ENCODE results near the gene DNAAF1. TPM values are rescaled to one million over a fixed set of nuclear protein-coding genes. Genes with fewer than 3 reads are reported as not detected.
"Not testable (repeated sequence)": the region's sequence is repeated elsewhere in the genome, so short reads cannot be mapped to it uniquely, and the experiment has no call there.

DNAAF1 gene
- 0.19 TPM for polyA plus RNA-seq (2013, experiment 1 of 2; ENCODE audit: insufficient read length)
- 0.08 TPM for polyA plus RNA-seq (2013, experiment 2 of 2; ENCODE audit: insufficient read length)

DNA sequence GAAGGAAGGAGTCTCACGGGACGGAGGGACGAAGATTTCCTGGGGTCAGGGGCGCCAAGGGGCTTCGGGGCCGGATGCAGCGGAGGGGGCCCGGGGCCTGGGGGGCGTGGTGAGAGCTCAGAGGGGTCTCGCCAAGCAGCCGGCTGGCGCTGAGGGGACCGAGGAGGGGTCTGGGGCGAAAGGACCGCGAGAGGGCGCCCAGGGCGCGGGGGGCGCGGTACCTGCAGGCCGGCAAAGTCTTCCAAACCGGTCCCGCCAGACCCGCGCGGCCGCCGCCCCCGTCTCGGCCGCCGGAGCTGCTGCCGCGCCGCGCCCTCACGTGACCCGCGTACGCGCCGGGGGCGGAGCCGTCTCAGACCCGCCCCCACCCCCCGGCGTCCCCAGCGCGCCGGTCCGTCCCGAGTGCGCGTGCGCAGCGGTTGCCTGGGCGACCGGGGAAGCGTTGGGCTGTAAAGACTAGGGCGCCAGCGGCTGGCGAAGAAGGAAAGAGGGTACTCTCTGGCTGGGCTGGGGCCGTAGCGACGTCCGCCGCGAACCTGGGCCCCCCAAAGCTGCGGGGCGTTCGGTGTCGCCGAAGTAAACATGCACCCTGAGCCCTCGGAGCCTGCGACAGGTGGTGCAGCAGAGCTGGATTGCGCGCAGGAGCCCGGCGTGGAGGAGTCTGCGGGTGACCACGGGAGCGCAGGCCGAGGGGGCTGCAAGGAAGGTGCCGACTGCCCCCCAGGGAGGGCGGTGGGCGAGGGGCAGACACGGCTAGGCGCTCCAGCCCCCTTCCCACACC, at the start of gene DNAAF1, which contains the start of gene HSDL1:
TSS of gene DNAAF1 (plus strand) at position 450 of the 781 bp plus-strand sequence. CDS start at position 583, 133 bp downstream.
TSS of gene HSDL1 (minus strand) at position 319 of the 781 bp plus-strand sequence. CDS start 13,856 bp downstream, outside the sequence.
- DNase-seq = peak; percentile 79

- DNase-seq = no peak
Measured at GRCh38 chr16:84095466-84095865, 49.6 kb upstream of the DNAAF1 start.

DNA sequence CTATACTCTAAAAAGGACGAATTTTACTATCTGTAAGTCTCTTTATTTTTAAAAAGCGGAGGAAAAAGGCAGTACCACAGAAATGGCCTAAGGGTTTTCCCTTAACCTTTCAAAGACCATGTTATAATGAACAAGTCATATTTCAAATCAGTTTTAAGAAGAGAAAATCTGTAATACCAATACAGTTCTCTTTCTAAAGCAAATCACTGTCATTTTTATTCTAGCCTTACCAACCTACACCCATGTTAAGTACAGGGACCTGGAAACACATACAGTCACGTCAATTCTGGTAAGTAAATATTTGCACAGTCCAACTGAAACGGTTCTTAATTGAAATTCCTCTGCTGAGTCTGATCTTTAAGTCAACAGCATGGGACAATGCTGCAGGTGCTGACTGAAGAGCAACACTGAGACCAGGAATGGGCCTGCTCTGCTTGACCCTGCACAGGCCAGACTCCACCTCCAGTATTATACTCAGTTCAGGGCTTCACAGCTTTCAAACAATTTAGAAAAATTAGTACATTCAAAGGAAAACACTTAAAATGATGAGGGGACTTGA, 48.6 kb upstream of the DNAAF1 start:
- no peak for DNase-seq

DNA sequence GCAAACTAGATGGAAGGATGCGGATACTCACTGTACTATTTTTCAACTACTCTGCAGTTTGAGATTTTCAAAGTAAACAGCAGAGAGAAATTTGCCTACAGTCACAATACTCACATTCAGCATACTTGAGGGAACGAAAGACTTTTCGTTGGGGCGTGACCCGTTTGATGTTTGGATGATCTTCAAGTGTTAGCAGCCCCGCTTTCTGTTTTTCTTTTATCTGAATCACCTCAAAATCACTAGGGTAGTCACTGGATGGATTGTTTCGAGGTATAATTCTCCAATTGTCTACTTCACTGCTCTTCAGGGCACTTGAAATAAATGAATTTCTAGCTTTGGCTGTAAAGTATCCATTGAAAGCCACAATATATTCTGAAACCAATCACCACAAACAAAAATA, 46.2 kb upstream of the DNAAF1 start:
- no peak for DNase-seq

DNA sequence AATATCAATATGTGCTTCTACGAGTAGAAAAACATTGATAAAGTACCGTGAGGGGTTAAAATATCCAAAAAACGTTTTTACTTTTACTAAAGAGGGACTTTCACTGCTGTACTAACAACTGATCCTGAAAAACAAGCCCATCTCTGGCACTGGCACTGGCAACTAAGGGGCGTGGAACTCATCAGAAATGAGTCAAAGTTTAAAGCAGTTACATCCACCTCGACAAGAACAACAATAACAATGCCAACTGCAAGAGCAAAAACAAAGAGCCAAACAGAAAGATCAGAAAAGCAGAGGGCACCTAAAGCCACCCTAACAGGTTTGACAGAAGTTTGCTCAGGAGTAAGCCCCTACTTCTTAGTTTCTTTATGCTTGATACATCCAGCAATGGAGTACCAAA, 41.4 kb upstream of the DNAAF1 start:
- no peak for DNase-seq

- no peak for DNase-seq
Measured at GRCh38 chr16:84104231-84104630, 40.9 kb upstream of the DNAAF1 start.

GRCh38 chr16:84105301-84105815, 39.8 kb upstream of the DNAAF1 start:
- no peak for DNase-seq

DNA sequence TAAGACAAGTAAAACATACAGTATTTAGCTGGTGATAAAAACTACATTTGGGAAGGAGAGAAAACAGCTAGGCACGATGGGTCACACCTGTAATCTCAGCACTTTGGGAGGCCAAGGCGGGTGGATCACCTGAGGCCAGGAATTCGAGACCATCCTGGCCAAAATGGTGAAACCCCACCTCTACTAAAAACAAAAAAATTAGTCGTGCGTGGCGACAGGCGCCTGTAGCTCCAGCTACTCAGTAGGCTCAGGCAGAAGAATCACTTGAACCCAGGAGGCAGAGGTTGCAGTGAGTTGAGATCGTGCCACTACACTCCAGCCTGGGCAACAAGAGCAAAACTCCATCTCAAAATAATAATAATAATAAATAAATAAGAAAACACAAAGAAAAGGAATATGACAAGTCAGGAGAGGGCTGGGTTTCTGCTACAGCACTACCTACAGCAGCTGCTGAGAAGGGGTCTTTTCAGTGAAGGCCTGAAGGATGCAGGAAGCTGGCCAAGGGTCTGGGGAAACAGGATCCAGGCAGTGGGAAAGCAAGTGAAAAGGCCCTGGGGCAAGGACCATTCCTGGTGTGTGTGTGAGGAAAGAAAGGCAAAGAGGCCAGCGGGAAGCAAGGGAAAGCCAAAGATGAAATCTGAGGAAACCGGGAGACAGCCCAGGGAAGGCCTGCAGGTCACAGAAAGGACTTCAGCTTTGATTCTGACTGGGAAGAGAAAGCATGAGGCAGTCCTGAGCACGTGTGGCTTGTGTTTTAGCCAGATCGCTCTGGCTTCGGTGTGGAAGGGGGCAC, 39.0 kb upstream of the DNAAF1 start:
- DNase-seq = no peak

DNA sequence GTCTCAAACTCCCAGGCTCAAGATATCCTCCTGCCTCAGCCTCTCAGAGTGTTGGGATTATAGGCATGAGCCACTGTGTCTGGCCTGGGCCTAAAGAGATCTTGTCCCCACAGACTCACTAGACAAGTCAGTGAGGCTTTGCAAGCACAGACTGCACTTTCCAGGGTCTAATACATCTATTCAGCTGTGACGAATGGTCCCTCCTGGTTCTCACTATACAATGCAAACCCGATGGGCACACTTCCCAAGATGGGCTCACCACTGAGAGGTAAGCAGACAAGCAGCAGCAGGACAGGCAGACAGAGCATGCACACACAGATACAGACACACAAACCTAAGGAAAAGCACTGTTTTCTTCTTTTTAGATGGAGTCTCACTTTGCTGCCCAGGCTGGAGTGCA, 37.2 kb upstream of the DNAAF1 start:
- no peak for DNase-seq

- no peak for DNase-seq
Measured at GRCh38 chr16:84109598-84110335, 35.3 kb upstream of the DNAAF1 start.

GRCh38 chr16:84110527-84110926, 34.6 kb upstream of the DNAAF1 start:
- DNase-seq = no peak

DNA sequence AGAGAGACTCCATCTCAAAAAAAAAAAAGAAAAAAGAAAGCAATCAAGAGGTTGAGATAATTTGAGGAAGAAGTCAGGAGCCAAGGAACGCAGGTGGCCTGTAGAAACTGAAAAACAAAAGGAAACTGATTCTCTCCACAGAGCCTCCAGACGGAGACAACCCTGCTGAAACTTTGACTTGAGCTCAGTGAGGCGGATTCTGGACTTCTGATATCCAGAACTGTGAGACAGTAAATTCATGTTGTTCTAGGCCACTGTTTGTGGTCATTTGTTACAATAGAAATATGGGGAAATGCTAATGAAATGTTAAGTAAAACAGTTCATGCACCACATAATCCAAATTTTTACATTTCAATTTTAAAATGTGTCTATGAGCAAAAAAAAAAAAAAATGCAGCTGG, 33.6 kb upstream of the DNAAF1 start:
- no peak for DNase-seq

- DNase-seq = peak; percentile 30
Measured at GRCh38 chr16:84111949-84112348, 33.2 kb upstream of the DNAAF1 start.

- peak; percentile 33 for DNase-seq
Measured at GRCh38 chr16:84115919-84116719, 29.0 kb upstream of the DNAAF1 start.

DNA sequence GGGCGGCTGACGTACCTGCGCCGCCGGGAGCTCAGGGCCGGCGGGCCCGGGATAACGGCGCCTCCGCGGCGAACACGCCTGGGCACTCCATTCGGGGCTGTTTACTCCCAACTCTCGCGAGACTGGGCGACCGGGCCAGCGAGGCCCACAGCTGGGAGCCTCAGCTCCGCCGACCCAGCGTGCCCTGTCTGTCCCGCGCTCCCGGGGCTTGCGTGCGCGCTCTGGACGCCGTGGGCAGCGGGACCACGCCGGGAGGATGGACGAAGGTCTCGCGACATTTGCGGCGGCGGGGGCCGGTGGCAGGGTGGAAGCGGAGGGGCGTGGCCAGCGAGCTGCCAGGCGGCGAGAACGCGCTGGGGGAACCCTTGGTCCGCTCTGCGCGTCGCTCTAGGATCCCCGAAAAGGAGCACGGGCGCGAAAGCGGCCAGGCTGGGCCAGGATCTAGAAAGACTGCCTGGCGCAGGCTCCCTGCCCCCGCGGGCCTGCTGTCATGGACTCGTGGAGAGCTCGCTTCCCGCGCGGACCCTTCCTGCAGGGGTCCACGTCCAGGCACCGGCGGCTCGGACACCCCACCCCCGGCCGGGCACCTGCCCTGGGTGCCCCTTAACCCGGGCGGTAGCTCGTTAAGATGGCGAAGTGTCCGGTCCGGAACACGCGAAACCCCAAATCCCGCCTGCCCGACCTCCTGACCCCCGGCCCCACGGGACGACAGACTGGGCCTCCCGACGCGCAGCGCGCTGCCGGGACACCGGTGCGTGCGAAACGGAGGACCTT, 28.2 kb upstream of the DNAAF1 start, which contains the start of gene MBTPS1:
TSS of gene MBTPS1 (minus strand) at position 223 of the 774 bp plus-strand sequence. CDS start 15,159 bp downstream, outside the sequence.
- peak; percentile 98 for DNase-seq

- peak; percentile 37 for DNase-seq
Measured at GRCh38 chr16:84117494-84117843, 27.6 kb upstream of the DNAAF1 start.

GRCh38 chr16:84118315-84118714, 26.8 kb upstream of the DNAAF1 start:
- DNase-seq = not testable (repeated sequence)

GRCh38 chr16:84119368-84119767, 25.7 kb upstream of the DNAAF1 start:
- DNase-seq = no peak

- DNase-seq = no peak
Measured at GRCh38 chr16:84120023-84120422, 25.1 kb upstream of the DNAAF1 start.

DNA sequence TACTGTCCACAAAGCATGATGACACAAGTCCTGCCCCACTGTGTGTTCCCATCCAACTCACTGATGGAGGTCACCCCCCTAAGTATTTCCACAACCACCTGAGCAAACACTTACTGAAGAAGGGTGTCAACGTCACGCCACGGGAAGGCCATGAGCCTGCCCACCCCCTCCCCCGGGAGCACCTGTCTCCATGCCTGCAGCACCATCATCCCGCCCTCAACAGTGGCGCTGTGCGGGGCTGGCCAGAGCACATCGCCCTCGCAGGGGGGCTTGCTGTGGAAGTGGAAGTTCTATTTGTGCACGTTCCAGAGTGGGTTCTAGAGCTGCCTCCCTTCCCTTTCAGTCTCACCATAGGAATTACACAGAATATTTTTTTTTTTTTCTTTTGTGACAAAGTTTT, 24.1 kb upstream of the DNAAF1 start:
- no peak for DNase-seq

Data from fibroblast of skin of back (primary cell).